Liver (tissue), 3 donors: ENCODE data around the gene DPYD.

Experiments used
- ATF3 ChIP-seq: IDR thresholded peaks from 2 replicates; pipeline ENCODE4 v1.6.1; 2016; ENCODE audit warnings: antibody characterized with exemption
- CTCF ChIP-seq: fragments of 150-350 bp; IDR thresholded peaks from 2 replicates; pipeline ENCODE4 v1.5.1; 2017; ENCODE audit warnings: improper control_type of control experiment, low read depth, low read length; ENCODE audit not compliant: missing input control
- JUND ChIP-seq, 2 donors: IDR thresholded peaks; 2 replicates each; pipeline ENCODE4 v1.6.1; 2016; ENCODE audit warnings: antibody characterized with exemption in 2 of 2
- REST ChIP-seq: IDR thresholded peaks from 2 replicates; pipeline ENCODE4 v1.6.1; 2016; ENCODE audit warnings: antibody characterized with exemption, mild to moderate bottlenecking
- TAF1 ChIP-seq: conservative IDR thresholded peaks from 2 replicates; pipeline ENCODE4 v1.6.1; 2016; ENCODE audit warnings: antibody characterized with exemption, mild to moderate bottlenecking
- YY1 ChIP-seq: IDR thresholded peaks from 2 replicates; pipeline ENCODE4 v1.6.1; 2016; ENCODE audit warnings: antibody characterized with exemption, mild to moderate bottlenecking
- ZBTB33 ChIP-seq: IDR thresholded peaks from 2 replicates; pipeline ENCODE4 v1.6.1; 2016; ENCODE audit warnings: antibody characterized with exemption
- donor health status: healthy.
- donor health status: healthy.

GRCh38 chr1:97170300-97170699 is 750.5 kb downstream of the DPYD start:
- TF ChIP-seq ZBTB33 (no peak), REST (no peak), CTCF (no peak), JUND (IDR thresholded peaks at IDR 0.05) (no peak), TAF1 (no peak), YY1 (no peak), ATF3 (no peak)
